OCI-LY7 (cell line): ENCODE measurements around the gene RGCC. TPM values are rescaled to one million over a fixed set of nuclear protein-coding genes. Genes with fewer than 3 reads are reported as not detected.

Experiments used
- Bru-seq: library from RNA; stranded (reverse); fragments of 400-500 nt; gene quantifications from one replicate; lab custom pipeline; 2021; lab: Mats Ljungman, UMichigan
- BruChase-seq, 2 experiments: library from RNA; stranded (reverse); fragments of 400-500 nt; gene quantifications; one replicate each; lab custom pipeline; 2021; lab: Mats Ljungman, UMichigan
- BruUV-seq: library from RNA; stranded (reverse); fragments of 400-500 nt; replicated peaks from 2 replicates; lab custom pipeline; 2021; lab: Mats Ljungman, UMichigan
- CTCF ChIA-PET: fragments of 300-600 bp; sonication (Branson Sonifier 250); formaldehyde crosslinking; loops from one replicate; lab custom pipeline; 2022; ENCODE audit warnings: antibody characterized with exemption; ENCODE audit not compliant: unreplicated experiment; lab: Charles Lee
- POLR2A ChIA-PET: fragments of 300-600 bp; sonication (Branson Sonifier 250); formaldehyde crosslinking; loops from one replicate; lab custom pipeline; 2022; ENCODE audit warnings: antibody characterized with exemption; lab: Charles Lee
- DNase-seq: peaks from one replicate; pipeline ENCODE4 v3.0.0-alpha.2; 2015; ENCODE audit warnings: low spot score
- H2AFZ ChIP-seq: fragments of 200-600 bp; sonication (generic), shearing (Covaris generic); 2 replicates; pipeline ENCODE4 v1.6.1; 2014; ENCODE audit warnings: mild to moderate bottlenecking, antibody characterized with exemption, low read length, moderate library complexity
- H3K27ac ChIP-seq: fragments of 200-600 bp; sonication (generic); 2 replicates; pipeline ENCODE4 v1.5.1; 2014; ENCODE audit warnings: mixed run types, low read depth, mild to moderate bottlenecking, moderate library complexity, low read length, inconsistent platforms; ENCODE audit not compliant: poor library complexity, severe bottlenecking
- H3K36me3 ChIP-seq: fragments of 200-600 bp; sonication (generic); 2 replicates; pipeline ENCODE4 v1.6.1; 2014; ENCODE audit warnings: mild to moderate bottlenecking, antibody characterized with exemption, low read length, moderate library complexity, mixed read lengths; ENCODE audit not compliant: insufficient read depth
- H3K4me1 ChIP-seq: fragments of 200-600 bp; sonication (generic); 2 replicates; pipeline ENCODE4 v1.5.1; 2014; ENCODE audit warnings: mild to moderate bottlenecking, low read length; ENCODE audit not compliant: insufficient read depth, poor library complexity, severe bottlenecking
- H3K4me2 ChIP-seq: fragments of 200-600 bp; sonication (generic); 2 replicates; pipeline ENCODE4 v1.6.1; 2014; ENCODE audit warnings: mild to moderate bottlenecking, low read length
- H3K4me3 ChIP-seq: fragments of 200-600 bp; sonication (generic); 2 replicates; pipeline ENCODE4 v1.5.1; 2014; ENCODE audit warnings: mild to moderate bottlenecking, low read depth, low read length; ENCODE audit not compliant: poor library complexity, severe bottlenecking
- H3K79me2 ChIP-seq: fragments of 200-600 bp; sonication (generic); 2 replicates; pipeline ENCODE4 v1.6.1; 2016; ENCODE audit warnings: low read depth, mild to moderate bottlenecking, low read length, moderate library complexity, mixed read lengths; ENCODE audit not compliant: insufficient read depth
- H3K9me2 ChIP-seq: fragments of 200-600 bp; sonication (generic); 2 replicates; pipeline ENCODE4 v1.6.1; 2016; ENCODE audit warnings: mild to moderate bottlenecking, low read length, mixed read lengths; ENCODE audit not compliant: insufficient read depth
- H3K9me3 ChIP-seq: fragments of 200-600 bp; sonication (generic); 2 replicates; pipeline ENCODE4 v1.6.1; 2014; ENCODE audit warnings: mild to moderate bottlenecking, mixed run types, low read length, mixed read lengths
- H4K20me1 ChIP-seq: fragments of 200-600 bp; sonication (generic); 2 replicates; pipeline ENCODE4 v1.6.1; 2014; ENCODE audit warnings: mild to moderate bottlenecking, antibody characterized with exemption, low read length, moderate library complexity, mixed read lengths; ENCODE audit not compliant: insufficient read depth
- EZH2phosphoT487 ChIP-seq: fragments of 200-600 bp; sonication (generic); IDR thresholded peaks from 2 replicates; pipeline ENCODE4 v1.6.1; 2018; ENCODE audit warnings: low read depth, borderline replicate concordance, mild to moderate bottlenecking, mixed run types, antibody characterized with exemption, low read length, moderate library complexity, mixed read lengths
- intact Hi-C: fragments of 100-400 bp; cut with micrococcal nuclease; formaldehyde crosslinking; loops from one replicate; pipeline ENCODE4 v1.10.0; 2022; ENCODE audit not compliant: unreplicated experiment
- long read RNA-seq: library from polyadenylated mRNA; stranded (forward); transcript quantifications from one replicate; pipeline ENCODE4 v2.0.0, GENCODE V29; 2022
- total RNA-seq, 2 experiments: library from RNA; depleted of rRNA in 1 of 2; stranded (reverse); fragments of >200 nt in 1 of 2; shearing (Covaris generic) in 1 of 2; gene quantifications; 2 replicates each; pipeline ENCODE4 v1.2.3, GENCODE V29; 2014 to 2022
- TF ChIP-seq, protein P1 (sequence below): fragments of 200-600 bp; sonication (generic); conservative IDR thresholded peaks from 2 replicates; pipeline ENCODE4 v1.5.1; 2014; ENCODE audit warnings: mild to moderate bottlenecking, antibody characterized with exemption, low read length, moderate library complexity, mixed read lengths

RGCC gene, protein sequence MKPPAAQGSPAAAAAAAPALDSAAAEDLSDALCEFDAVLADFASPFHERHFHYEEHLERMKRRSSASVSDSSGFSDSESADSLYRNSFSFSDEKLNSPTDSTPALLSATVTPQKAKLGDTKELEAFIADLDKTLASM
- 219 and 274 TPM in 2 replicates for total RNA-seq (2014; rRNA removed; shearing (Covaris generic))
- 89.5 and 101 TPM in 2 replicates for total RNA-seq (2022)
- percentile 95 among the genes with signal in this experiment for Bru-seq, nascent RNA
- BruChase-seq, experiment 1, labeled RNA remaining after a 6-hour chase = percentile 74 among the genes with signal in this experiment
- percentile 76 among the genes with signal in this experiment for BruChase-seq, experiment 2, labeled RNA remaining after a 2-hour chase
- long read RNA-seq, transcript RGCC-201 (5 exons, 960 nt) = major isoform, 180 of 198 reads
- long read RNA-seq, partial matches to known transcripts = 5 of 198 reads
- long read RNA-seq, other reads (novel, unspliced or antisense) = 13 of 198 reads

DNA sequence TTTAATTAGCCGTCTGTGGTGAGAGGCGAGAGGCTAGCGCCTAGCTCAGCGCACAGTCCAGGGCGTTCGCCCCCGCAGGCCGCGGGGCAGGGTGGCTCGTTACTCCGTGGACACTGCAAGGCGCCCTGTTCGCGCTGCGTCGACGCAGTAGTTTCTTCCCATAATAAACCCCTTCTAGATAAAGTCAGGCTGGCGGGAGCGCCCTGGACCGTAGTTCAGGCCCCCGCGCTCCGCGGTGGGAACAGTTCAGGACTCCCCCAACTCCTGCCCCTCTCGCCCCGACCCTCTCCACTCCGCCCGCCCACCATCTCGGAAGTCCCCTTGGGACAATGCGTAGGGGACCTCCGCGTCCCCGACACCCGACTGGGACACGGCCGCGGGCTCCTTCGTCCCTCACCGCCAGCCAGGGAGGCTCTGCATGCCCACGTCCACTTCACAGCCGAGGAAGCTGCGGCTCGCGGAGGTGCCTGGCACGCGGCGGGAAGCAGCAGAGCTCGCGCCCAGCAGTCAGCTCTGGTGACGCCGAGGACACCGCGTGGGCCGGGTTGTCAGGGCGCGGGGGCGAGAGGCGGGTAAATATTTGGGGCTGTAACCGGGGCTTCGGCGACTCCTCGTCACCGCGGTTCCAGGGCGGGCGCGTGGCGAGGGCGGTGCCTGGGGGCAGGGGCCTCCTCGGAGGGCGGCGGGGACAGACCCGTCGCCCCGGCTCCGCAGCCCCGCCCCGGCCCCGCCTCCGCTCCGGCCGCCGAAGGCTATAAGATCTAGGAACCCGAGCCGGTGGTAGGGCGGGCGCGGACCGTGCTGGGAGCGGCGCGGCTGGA, at the start of gene RGCC:
TSS of gene RGCC (plus strand) at position 783 of the 821 bp plus-strand sequence. CDS start 158 bp downstream, outside the sequence.
- TF ChIP-seq EZH2phosphoT487 = no peak
- TF ChIP-seq, protein P1, sequence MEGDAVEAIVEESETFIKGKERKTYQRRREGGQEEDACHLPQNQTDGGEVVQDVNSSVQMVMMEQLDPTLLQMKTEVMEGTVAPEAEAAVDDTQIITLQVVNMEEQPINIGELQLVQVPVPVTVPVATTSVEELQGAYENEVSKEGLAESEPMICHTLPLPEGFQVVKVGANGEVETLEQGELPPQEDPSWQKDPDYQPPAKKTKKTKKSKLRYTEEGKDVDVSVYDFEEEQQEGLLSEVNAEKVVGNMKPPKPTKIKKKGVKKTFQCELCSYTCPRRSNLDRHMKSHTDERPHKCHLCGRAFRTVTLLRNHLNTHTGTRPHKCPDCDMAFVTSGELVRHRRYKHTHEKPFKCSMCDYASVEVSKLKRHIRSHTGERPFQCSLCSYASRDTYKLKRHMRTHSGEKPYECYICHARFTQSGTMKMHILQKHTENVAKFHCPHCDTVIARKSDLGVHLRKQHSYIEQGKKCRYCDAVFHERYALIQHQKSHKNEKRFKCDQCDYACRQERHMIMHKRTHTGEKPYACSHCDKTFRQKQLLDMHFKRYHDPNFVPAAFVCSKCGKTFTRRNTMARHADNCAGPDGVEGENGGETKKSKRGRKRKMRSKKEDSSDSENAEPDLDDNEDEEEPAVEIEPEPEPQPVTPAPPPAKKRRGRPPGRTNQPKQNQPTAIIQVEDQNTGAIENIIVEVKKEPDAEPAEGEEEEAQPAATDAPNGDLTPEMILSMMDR = no peak
- CTCF ChIA-PET = no interaction called here
- POLR2A ChIA-PET = interaction anchor here (0.6 to 5.1 kb wide), 3 partner anchors 44 to 279 kb away, joined by 4 to 82 read pairs (median 6); no protein-coding TSS in a partner anchor

DNA sequence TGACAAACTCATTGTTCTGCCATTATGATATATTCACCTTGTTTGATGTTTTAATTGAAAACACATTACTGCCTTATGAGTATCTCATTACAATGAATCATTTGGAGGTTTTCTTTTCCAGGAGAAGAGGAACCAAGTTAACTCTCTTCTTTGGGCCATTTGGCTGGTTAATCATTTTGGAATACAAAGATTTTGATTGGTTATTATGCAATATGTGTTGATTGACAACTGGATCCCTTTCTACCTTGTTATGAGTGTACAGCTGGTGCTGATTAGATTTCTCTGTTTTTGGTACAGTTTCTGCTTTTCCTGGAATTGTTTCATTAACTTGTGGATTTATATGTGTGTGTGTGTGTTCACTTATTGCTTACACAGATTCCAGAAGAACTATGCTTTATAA, 49.2 kb upstream of the RGCC start:
- H3K36me3 ChIP-seq = no peaks in the 10 kb centered on the region
- H3K4me2 ChIP-seq = no peak overlapping the region
- peaks cover 9% of the 10 kb centered on the region for H3K4me1 ChIP-seq
- intact Hi-C loops = no loop called here
- POLR2A ChIA-PET = interaction anchor here (0.6 kb wide), 1 partner anchor 510 kb away, joined by 3 read pairs; no protein-coding TSS in a partner anchor
- H3K27ac ChIP-seq = no peak overlapping the region
- H3K9me2 ChIP-seq = no peaks in the 10 kb centered on the region
- H3K4me3 ChIP-seq = no peak overlapping the region
- no peak for DNase-seq
- H4K20me1 ChIP-seq = no peaks in the 10 kb centered on the region
- no peaks in the 10 kb centered on the region for H3K79me2 ChIP-seq
- CTCF ChIA-PET = no interaction called here
- TF ChIP-seq, protein P1 = no peak
- TF ChIP-seq EZH2phosphoT487 = no peak
- H3K9me3 ChIP-seq = no peaks in the 10 kb centered on the region
- no peak overlapping the region for H2AFZ ChIP-seq
- BruUV-seq = no TSS peak

More for the DNA sequence above, at the start of gene RGCC:
- no TSS peak for BruUV-seq
- no peaks in the 10 kb centered on the region for H3K9me3 ChIP-seq
- peaks cover 40% of the 10 kb centered on the region for H3K36me3 ChIP-seq
- H3K4me2 ChIP-seq = peak within 1 kb of the TSS; percentile 94
- peaks cover 44% of the 10 kb centered on the region for H3K79me2 ChIP-seq
- peak within 1 kb of the TSS; percentile 69; the same call in 1 of the 2 replicates for H2AFZ ChIP-seq
- peak; percentile 80 for DNase-seq
- peaks cover 5% of the 10 kb centered on the region; the same call in 1 of the 2 replicates for H4K20me1 ChIP-seq
- H3K9me2 ChIP-seq = no peaks in the 10 kb centered on the region
- intact Hi-C loops = no loop called here
- H3K27ac ChIP-seq = peak within 1 kb of the TSS; percentile 95
- H3K4me3 ChIP-seq = peak within 1 kb of the TSS; percentile 85
- peaks cover 26% of the 10 kb centered on the region for H3K4me1 ChIP-seq
